Gastroesophageal sphincter (tissue), 3 donors: ENCODE measurements around the gene IFTAP.

Experiments used
- CTCF ChIP-seq, 4 experiments: fragments of 200-600 bp in 2 of 4; fragments of 450-650 bp in 2 of 4; sonication (generic) in 1 of 4; IDR thresholded peaks; one replicate each; pipeline ENCODE4 v1.5.1; 2017 to 2019; ENCODE audit warnings: antibody characterized with exemption in 4 of 4, mild to moderate bottlenecking in 2 of 4, moderate library complexity in 2 of 4
- POLR2AphosphoS5 ChIP-seq: sonication (generic); formaldehyde crosslinking; IDR thresholded peaks from one replicate; pipeline ENCODE4 v1.6.1; 2017; ENCODE audit warnings: antibody characterized with exemption

- TF ChIP-seq CTCF (IDR thresholded peaks at IDR 0.05) (no peak), POLR2AphosphoS5 (no peak)
Measured at GRCh38 chr11:36596880-36597279, 2.6 kb downstream of the IFTAP start.
